Lower leg skin (tissue), 3 donors: ENCODE results near the gene VPS35L.

Source experiments
- POLR2A ChIP-seq, 2 donors: fragments of 450-650 bp; IDR thresholded peaks; one replicate each; pipeline ENCODE4 v1.6.1; 2016 to 2017; ENCODE audit warnings: antibody characterized with exemption in 2 of 2, mild to moderate bottlenecking in 1 of 2, moderate library complexity in 1 of 2
- TF ChIP-seq, protein P1 (sequence below), 3 donors: fragments of 450-650 bp; IDR thresholded peaks; one replicate each; pipeline ENCODE4 v1.5.1; 2016; ENCODE audit warnings: antibody characterized with exemption in 3 of 3, mild to moderate bottlenecking in 3 of 3, moderate library complexity in 2 of 3

DNA sequence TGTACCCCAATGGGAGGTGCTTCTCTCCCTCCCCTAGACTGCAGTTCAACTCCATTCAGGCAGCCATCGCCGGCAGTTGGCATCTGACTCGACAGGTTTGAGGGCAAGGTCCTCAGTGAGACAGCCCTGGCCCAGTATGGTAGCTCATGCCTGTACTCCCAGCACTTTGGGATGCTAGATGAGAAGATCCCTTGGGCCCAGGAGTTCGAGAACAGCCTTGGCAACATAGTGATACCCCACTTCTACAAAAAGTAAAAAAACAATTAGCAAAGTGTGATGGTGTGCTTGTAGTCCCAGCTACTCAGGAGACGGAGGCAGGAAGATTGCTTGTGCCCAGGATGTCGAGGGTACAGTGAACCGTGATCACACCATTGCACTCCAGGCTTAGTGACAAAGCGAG, 12.1 kb downstream of the VPS35L start:
- TF ChIP-seq, protein P1, sequence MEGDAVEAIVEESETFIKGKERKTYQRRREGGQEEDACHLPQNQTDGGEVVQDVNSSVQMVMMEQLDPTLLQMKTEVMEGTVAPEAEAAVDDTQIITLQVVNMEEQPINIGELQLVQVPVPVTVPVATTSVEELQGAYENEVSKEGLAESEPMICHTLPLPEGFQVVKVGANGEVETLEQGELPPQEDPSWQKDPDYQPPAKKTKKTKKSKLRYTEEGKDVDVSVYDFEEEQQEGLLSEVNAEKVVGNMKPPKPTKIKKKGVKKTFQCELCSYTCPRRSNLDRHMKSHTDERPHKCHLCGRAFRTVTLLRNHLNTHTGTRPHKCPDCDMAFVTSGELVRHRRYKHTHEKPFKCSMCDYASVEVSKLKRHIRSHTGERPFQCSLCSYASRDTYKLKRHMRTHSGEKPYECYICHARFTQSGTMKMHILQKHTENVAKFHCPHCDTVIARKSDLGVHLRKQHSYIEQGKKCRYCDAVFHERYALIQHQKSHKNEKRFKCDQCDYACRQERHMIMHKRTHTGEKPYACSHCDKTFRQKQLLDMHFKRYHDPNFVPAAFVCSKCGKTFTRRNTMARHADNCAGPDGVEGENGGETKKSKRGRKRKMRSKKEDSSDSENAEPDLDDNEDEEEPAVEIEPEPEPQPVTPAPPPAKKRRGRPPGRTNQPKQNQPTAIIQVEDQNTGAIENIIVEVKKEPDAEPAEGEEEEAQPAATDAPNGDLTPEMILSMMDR (IDR thresholded peaks at IDR 0.05): no peak
- TF ChIP-seq POLR2A (IDR thresholded peaks at IDR 0.05): no peak
